HuH-7.5 (cell line): ENCODE data around the gene RTN4RL1.

Experiments
- DNase-seq: peaks from one replicate; pipeline ENCODE4 v3.0.0; 2011; ENCODE audit warnings: low spot score

Gene RTN4RL1

DNA sequence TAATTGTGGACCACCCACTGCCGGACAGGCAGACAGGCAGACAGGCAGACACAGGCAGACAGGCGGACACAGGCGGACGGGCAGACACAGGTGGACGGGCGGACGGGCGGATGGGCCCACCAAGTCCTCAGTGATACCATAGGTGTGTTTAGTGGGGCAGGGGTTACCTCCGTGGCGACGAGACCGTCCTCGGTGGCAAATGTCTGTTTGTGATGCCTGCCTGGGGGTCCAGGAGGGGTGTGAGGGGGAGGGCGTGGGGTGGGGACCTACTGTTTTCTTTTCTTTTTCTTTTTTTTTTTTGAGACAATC is 76.7 kb downstream of the RTN4RL1 start:
- DNase-seq: no peak

- DNase-seq: no peak
Observed at GRCh38 chr17:1947743-1948516, 77.2 kb downstream of the RTN4RL1 start.

GRCh38 chr17:1947229-1947742 is 77.8 kb downstream of the RTN4RL1 start:
- no peak for DNase-seq

DNA sequence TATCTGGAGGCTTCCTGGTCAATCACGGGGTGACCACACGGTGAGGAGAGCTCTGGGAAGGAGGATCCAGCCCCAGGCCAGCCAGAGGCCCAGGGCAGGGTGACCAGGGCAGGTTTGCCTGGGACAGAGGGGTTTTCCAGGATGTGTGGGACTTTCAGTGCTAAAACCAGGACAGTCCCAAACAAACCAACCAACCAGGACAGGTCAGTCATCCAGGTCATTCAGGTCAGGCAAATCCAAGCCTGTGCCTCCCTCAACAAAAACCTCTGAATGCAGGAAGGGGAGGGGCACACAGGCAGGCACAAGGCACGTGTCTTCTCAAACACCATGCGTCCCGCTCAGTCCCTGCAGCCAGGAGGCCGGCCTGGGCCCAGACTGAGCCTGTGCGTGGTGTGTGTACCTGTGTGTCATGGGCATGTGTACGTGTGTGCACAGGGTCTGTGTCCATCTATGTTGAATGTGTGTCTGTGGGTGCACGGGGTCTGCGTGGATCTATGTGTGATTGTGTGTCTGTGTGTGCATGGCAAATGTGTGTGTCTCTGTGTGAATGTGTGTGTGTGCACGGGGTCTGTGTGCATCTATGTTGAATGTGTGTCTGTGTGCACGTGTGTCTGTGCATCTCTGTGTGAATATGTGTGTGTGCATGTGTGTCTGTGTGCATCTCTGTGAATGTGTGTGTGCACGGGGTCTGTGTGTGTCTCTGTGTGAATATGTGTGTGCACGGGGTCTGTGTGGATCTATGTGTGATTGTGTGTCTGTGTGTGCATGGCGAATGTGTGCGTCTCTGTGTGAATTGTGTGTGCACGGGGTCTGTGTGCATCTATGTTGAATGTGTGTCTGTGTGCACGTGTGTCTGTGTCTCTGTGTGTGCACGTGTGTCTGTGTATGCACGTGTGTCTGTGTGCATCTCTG is 78.9 kb downstream of the RTN4RL1 start:
- DNase-seq: no peak

- no peak for DNase-seq
Observed at GRCh38 chr17:1945621-1946020, 79.5 kb downstream of the RTN4RL1 start.

DNA sequence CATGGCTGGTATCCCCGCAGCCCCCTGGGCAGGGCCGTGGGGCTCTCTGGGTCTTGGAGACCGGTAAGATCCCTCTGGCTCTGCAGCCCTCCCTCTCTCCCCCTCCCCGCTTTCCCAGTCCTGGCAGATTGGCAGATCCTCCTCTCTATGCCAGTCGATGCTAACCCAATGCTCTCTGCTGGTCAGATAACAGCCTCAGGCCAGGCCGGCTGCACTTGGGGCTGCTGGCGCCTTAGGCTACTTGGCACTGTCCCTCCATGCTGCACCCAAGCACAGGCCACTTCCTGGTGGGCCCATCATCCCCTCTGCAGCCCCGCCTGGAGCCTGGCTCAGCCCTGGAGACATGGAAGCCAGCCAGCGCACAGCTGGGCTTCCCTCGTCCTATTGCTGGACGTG is 81.7 kb downstream of the RTN4RL1 start:
- no peak for DNase-seq

- no peak for DNase-seq
Observed at GRCh38 chr17:1942666-1943435, 82.3 kb downstream of the RTN4RL1 start.

DNA sequence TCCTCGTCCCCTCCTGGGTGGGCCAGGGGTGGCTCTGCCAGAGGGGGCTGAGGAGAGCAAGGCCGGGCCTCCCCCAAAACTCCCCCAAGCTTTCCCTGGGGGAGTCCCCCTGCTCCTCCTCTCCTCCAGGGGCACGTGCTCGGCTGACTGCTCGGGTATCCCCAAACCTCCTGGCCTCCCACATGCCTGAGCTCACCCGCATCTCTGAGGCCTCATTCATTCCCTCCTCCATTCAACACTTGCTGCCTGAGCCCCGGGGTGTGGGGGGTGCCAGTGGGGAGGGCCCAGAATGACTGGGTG is 83.1 kb downstream of the RTN4RL1 start:
- DNase-seq: no peak

- no peak for DNase-seq
Observed at GRCh38 chr17:1941272-1942065, 83.7 kb downstream of the RTN4RL1 start.

DNA sequence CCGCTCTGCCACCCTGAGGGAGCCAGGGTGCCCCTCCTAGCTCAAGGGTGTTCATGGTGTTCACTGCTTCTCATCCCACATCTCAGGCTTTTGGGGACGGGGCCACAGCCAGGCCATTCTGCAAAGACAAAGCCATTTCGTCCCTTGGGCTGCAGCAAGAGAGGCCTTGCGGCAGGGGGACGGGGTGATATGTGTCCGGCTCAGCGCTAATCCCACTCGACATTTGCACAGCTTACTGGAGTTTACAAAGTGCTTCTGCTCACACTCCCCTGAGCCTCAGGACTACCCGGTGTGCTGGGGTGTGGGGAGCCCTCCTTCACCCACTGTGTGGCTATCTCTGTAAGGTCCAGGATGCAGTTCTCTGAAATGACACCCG is 84.3 kb downstream of the RTN4RL1 start:
- no peak for DNase-seq

DNA sequence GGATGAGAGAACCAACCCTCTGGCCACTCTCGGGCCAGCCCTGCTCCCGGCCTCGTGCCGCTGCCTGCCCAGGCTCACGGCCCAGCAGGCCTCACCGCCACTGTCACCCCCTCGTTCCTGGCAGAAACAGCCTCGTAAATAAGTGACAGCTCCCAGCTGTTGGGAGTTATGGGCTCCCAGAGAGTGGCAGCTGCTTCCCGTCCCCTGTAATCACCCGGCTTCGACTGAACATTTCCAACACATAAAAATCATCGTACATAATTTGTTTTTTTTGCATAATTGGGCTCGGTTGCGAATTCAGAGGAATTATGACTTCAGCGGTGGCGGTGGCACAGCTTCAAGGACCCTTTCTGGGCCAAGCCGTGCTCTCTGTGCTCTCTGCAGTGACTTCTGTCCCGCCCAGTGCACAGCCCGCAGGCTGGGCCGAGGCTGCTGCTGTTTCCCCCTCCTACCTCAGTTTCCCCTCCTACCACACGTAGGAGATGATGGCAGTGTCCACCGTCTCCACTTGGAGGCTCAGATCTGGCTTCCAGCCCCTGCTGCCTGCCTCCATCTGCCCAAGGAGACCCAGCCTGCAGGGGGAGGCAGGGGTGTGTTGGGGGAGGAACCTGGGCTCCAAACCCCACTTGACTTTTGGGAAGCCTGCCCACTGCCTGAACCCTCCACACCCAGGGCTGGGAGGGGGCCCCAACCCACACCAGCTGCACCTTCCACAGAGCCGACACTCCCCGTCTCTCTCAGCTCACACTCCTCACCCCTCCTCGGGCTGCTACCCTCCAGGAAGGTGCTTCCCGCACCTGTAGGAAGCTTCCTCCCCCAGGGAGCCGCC is 84.9 kb downstream of the RTN4RL1 start:
- no peak for DNase-seq

- DNase-seq: no peak
Observed at GRCh38 chr17:1937461-1937860, 87.7 kb downstream of the RTN4RL1 start.

DNA sequence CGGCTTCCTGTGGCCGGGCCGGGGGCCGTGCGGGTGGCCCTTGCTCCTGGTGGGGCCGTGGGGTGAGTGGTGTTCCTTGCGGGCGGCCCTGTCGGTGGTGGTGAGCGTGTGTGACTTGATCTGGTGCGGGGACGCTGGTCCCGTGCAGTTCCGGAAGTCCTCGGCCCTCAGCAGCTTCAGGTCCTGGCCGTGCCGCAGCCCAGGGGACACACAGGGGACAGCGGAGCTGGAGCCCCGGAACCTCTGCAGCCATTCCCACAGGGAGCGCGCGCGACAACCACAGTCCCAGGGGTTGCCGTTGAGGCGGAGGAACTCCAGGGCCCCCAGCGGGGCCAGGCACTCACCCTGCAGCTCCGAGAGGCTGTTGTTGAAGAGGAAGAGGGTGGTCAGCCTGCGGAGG is 88.4 kb downstream of the RTN4RL1 start:
- no peak for DNase-seq

- DNase-seq: no peak
Observed at GRCh38 chr17:1934901-1935300, 90.2 kb downstream of the RTN4RL1 start.

DNA sequence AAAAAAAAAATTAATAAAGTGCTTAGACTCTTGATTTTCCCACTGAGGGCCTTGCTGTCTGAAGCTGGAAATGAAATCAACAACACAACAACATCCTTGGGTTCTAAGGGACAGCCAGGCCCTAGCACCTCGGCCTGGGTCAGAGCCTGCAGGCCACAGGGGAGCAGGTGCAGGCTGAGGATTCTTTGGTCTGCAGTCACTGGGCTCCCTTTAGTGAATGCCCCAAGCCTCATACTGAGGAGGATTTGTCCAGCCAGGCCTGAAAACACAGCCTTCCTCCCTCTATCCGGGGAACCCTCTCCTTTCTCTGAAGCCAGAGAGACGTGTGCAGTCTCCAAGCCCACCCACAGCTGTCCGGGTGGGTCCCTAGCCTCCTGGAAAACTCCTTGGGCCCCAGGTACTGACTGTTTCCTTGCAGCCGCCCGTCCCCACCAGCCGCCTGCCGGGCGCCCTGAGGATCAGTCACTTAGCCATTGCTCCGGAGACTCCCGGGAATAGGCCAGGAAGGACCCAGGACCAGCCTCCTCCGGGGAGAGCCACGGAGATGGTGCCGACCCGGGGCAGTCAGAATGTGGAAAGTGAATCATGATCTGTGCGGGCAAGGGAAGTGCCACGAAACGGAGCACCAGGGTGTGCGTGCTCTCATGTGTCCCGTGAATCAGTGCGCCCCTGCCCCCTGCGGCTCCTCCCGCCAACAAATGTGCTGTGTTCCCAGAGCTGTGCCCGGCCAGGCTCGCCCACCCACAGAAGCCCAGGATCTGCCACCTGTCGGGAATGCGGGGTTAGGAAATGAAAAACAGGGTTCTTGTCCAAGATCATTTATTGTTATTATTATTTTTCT is 91.0 kb downstream of the RTN4RL1 start:
- DNase-seq: no peak

DNA sequence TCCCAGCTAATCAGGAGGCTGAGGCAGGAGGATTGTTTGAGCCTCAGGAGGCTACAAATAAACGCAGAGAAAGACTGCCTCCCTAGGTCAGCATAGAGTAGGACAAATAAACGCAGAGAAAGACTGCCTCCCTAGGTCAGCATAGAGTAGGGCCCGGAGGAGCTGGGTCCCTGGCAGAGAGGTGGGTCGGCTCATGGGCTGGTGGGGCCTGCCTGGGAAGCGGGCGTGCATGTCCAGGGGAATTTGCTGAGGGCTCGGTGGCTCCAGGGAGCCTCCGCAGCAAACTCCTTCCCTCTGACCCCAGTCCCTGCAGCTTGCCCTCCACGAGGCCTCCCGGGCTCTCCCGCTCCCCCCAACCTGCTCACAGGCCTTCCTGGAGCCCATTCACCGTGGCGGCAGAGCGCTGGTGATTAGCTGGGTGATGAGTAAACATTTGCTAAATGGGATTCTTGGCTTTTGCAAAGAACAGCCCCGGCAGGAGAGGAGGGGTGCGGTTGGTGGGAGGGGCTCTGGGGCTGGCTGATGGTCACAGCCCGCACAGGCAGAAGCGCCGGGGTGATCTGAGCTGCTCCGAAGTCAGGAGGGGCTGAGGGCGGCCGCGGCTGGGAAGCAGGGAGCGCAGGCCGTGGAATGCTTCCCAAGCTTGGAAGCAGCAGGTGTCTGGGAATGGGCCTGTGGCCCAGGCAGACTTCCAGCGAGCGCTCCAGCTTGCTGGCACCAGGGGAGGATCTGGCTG is 93.1 kb downstream of the RTN4RL1 start:
- DNase-seq: peak; percentile 83

- no peak for DNase-seq
Observed at GRCh38 chr17:1930337-1930645, 94.8 kb downstream of the RTN4RL1 start.

DNA sequence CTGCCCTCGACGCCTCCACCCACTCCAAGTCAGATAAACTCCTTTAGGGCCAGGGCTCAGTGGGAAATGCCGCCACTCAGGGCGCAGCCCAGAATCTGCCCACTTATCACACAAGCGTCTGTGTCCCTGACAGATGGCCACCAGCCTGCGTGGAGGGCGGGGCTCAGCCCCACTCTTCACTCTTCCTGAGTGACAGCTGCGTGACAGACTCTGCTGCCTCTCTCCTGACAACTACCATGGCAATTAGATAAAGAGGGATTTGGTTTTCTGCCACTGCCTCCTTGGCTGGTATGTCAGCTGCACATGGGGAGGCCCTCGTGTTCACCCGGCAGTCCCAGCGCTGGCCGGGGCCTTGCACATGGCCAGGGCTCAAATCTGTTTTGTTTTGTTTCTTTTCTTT is 96.2 kb downstream of the RTN4RL1 start:
- no peak for DNase-seq

GRCh38 chr17:1920948-1921351 is 104.2 kb downstream of the RTN4RL1 start:
- DNase-seq: no peak

DNA sequence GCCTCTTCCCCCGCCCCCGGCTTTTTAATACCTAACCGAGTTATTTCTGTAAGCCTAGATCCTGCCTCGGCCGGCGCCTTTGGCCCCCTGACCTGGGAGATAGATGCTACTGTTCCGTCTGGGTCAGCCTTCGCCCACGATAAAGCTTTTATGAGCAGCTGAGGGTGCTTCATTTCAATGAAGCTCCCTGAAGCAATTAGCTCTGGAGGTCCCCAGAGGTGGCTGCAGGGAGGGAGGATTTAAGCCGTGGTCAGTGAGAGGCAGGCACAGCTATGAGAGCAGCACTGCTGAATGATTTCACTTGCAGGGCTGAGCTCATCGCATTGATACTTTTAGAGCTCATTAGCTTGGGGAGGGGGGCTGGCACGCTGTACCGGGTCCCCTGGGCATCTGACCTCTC is 105.9 kb downstream of the RTN4RL1 start:
- DNase-seq: no peak
